Naive thymus-derived CD8-positive, alpha-beta T cell (primary cell): ENCODE results near the gene ATP10D. TPM values are rescaled to one million over a fixed set of nuclear protein-coding genes. Genes with fewer than 3 reads are reported as not detected.

Experiments used
- ATAC-seq, 2 donors: fragments of 150-1000 bp; cut with Tn5 transposase in 1 of 2; sonication (Bioruptor Pico), chemical (Tn5 transposase) in 1 of 2; 1 replicate in 1 of 2; 2 replicates in 1 of 2; pipeline ENCODE4 v1.10.0; 2021; ENCODE audit warnings: mild to moderate bottlenecking in 2 of 2, moderate library complexity in 2 of 2
- POLR2A ChIA-PET: fragments of 350-600 bp; sonication (Branson Sonifier 250); formaldehyde crosslinking; loops from one replicate; lab custom pipeline; 2021; ENCODE audit warnings: antibody characterized with exemption; lab: Charles Lee
- DNase-seq, 10 donors: peaks; one replicate each; pipeline versions ENCODE4 v3.0.0 to v3.0.0-alpha.2; 2020 to 2022
- H3K27ac Mint-ChIP-seq, 10 donors: one replicate each; pipeline ENCODE4 v1.8.0; 2020 to 2022; ENCODE audit warnings: mild to moderate bottlenecking in 10 of 10, mixed read lengths in 10 of 10, moderate library complexity in 4 of 10, inconsistent platforms in 1 of 10
- H3K27me3 Mint-ChIP-seq, 5 donors: one replicate each; pipeline ENCODE4 v1.8.0; 2021 to 2022; ENCODE audit warnings: mixed read lengths in 5 of 5
- H3K36me3 Mint-ChIP-seq, 3 donors: one replicate each; pipeline ENCODE4 v1.8.0; 2020 to 2022; ENCODE audit warnings: mixed read lengths in 3 of 3, mild to moderate bottlenecking in 2 of 3, inconsistent platforms in 1 of 3
- H3K4me1 Mint-ChIP-seq, 4 donors: one replicate each; pipeline ENCODE4 v1.8.0; 2021 to 2022; ENCODE audit warnings: mixed read lengths in 4 of 4
- H3K4me3 Mint-ChIP-seq, 10 donors: one replicate each; pipeline ENCODE4 v1.8.0; 2020 to 2022; ENCODE audit warnings: mild to moderate bottlenecking in 10 of 10, mixed read lengths in 10 of 10, moderate library complexity in 6 of 10, inconsistent platforms in 1 of 10
- H3K9me3 Mint-ChIP-seq, 9 donors: one replicate each; pipeline ENCODE4 v1.8.0; 2020 to 2022; ENCODE audit warnings: mixed read lengths in 9 of 9, mild to moderate bottlenecking in 3 of 9, inconsistent platforms in 1 of 9, moderate library complexity in 1 of 9
- polyA plus RNA-seq, 3 donors: library from polyadenylated mRNA; unstranded; fragments of 300-500 nt; fragmentation: Illumina TruSeq; gene quantifications; one replicate each; pipeline ENCODE4 v1.2.3, GENCODE V29; 2021
- total RNA-seq, 8 experiments: library from RNA in 2 of 8; stranded (reverse) in 2 of 8; gene quantifications; one replicate each; pipeline ENCODE4 v1.2.3 and lab custom pipeline; 2021 to 2026

ATP10D gene
- total and polyA plus RNA-seq, 5 experiments from 2014 or later: 2.7 to 14.9 (median 5.1) TPM

- DNase-seq (no peak), ATAC-seq (no peak)
- Mint-ChIP-seq H3K4me3 (no peak overlapping the region), H3K27me3 (peaks cover 0 to 3% (median 0%) of the 10 kb centered on the region in 5 donors), H3K4me1 (no peaks in the 10 kb centered on the region), H3K9me3 (peaks cover 0 to 6% (median 0%) of the 10 kb centered on the region in 9 donors), H3K27ac (no peak overlapping the region), H3K36me3 (peaks cover 0 to 5% (median 0%) of the 10 kb centered on the region in 3 donors)
- POLR2A ChIA-PET: no interaction called here
Observed at GRCh38 chr4:47619691-47620090, 134.6 kb downstream of the ATP10D start.

GRCh38 chr4:47621181-47621580 lies 136.1 kb downstream of the ATP10D start:
- POLR2A ChIA-PET: no interaction called here
- H3K9me3 Mint-ChIP-seq: peaks cover 0 to 6% (median 0%) of the 10 kb centered on the region in 9 donors
- H3K27ac Mint-ChIP-seq: no peak overlapping the region

DNA sequence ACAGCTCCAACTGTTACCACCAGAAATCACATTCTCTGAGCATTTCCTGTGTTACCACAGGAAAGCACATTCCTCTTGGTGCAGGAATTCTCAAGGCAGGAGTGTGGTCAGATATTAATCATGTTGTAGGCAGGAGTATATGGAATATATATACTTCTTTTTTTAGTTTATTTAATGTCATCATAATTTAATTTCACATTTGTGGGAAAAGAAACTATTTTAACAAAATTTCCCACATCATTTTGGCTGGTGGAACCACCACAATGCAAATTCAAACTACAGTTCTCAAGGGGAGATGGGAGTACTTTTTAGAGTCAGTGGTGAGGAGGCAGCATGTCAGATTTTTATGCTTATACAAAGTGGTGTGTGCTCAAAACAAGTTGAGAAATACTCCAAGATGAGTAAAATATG lies 139.0 kb downstream of the ATP10D start:
- Mint-ChIP-seq H3K4me3 (no peak overlapping the region), H3K36me3 (peaks cover 0 to 5% (median 0%) of the 10 kb centered on the region in 3 donors), H3K9me3 (peaks cover 0 to 6% (median 0%) of the 10 kb centered on the region in 9 donors), H3K27ac (no peak overlapping the region), H3K27me3 (peaks cover 0 to 3% (median 0%) of the 10 kb centered on the region in 5 donors), H3K4me1 (no peaks in the 10 kb centered on the region)
- DNase-seq (no peak), ATAC-seq (no peak)
- POLR2A ChIA-PET: no interaction called here

More at GRCh38 chr4:47621181-47621580, 136.1 kb downstream of the ATP10D start:
- no peak for DNase-seq
- no peaks in the 10 kb centered on the region for H3K4me1 Mint-ChIP-seq
- ATAC-seq: no peak
- H3K36me3 Mint-ChIP-seq: peaks cover 0 to 5% (median 0%) of the 10 kb centered on the region in 3 donors
- H3K27me3 Mint-ChIP-seq: peaks cover 0 to 3% (median 0%) of the 10 kb centered on the region in 5 donors
- no peak overlapping the region for H3K4me3 Mint-ChIP-seq

- no peak overlapping the region for H3K4me3 Mint-ChIP-seq
- ATAC-seq (no peak), DNase-seq (no peak)
- peaks cover 0 to 10% (median 4%) of the 10 kb centered on the region in 5 donors for H3K27me3 Mint-ChIP-seq
- no peaks in the 10 kb centered on the region for H3K4me1 Mint-ChIP-seq
- H3K9me3 Mint-ChIP-seq: peaks cover 0 to 2% (median 0%) of the 10 kb centered on the region in 9 donors
- POLR2A ChIA-PET: no interaction called here
- no peaks in the 10 kb centered on the region for H3K36me3 Mint-ChIP-seq
- H3K27ac Mint-ChIP-seq: no peak overlapping the region
Observed at GRCh38 chr4:47631161-47631560, 146.1 kb downstream of the ATP10D start.

DNA sequence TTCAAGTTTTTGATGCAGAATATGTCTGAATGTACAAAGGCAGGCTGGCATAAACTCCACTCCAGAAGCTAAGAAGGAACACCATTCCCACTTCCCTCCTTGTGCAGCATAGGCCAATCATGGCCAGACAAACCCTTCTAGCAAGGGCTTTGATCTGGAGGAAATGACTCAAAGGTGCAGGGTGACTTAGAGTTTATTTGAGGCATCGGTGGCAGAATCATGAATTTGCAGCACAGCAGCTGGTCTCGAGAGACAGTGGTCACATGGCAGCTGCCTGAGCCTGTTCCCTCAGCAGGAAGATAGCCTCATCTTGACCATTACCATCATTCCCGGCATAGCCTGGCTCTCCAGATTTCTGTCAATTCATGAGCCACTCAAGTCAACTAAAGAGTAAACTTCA lies 154.5 kb downstream of the ATP10D start:
- H3K9me3 Mint-ChIP-seq: peaks cover 0 to 23% (median 13%) of the 10 kb centered on the region in 9 donors
- ATAC-seq (no peak), DNase-seq (no peak)
- H3K36me3 Mint-ChIP-seq: peaks cover 0 to 13% (median 0%) of the 10 kb centered on the region in 3 donors
- H3K4me1 Mint-ChIP-seq: peaks cover 0 to 2% (median 0%) of the 10 kb centered on the region in 4 donors
- H3K4me3 Mint-ChIP-seq: no peak overlapping the region
- H3K27me3 Mint-ChIP-seq: peaks cover 0 to 20% (median 5%) of the 10 kb centered on the region in 5 donors
- POLR2A ChIA-PET: no interaction called here
- no peak overlapping the region for H3K27ac Mint-ChIP-seq

DNA sequence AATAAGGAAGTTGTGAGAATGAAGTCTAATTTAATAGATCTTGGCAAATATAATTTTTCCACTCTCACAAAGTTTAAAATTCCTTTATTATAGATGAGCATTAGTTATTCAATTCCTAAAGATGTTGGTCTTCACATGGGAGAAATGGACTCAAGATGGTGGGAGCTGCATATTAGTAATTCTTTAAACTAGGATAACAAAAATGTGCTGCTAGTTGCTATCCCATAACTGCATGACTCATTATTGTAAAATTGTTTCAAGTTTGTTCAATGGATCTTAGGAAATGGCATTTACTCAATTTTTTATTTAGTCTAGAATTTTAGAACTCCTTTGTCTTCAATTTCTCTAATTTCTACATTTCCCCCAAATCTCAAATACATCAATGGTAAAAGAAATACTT lies 155.8 kb downstream of the ATP10D start:
- no peak overlapping the region for H3K27ac Mint-ChIP-seq
- peaks cover 0 to 23% (median 13%) of the 10 kb centered on the region in 9 donors for H3K9me3 Mint-ChIP-seq
- peaks cover 0 to 2% (median 0%) of the 10 kb centered on the region in 4 donors for H3K4me1 Mint-ChIP-seq
- no peak for DNase-seq
- H3K36me3 Mint-ChIP-seq: peaks cover 0 to 13% (median 0%) of the 10 kb centered on the region in 3 donors
- no peak overlapping the region for H3K4me3 Mint-ChIP-seq
- POLR2A ChIA-PET: no interaction called here
- peaks cover 0 to 20% (median 4%) of the 10 kb centered on the region in 5 donors for H3K27me3 Mint-ChIP-seq
- no peak for ATAC-seq

GRCh38 chr4:47641755-47642154 lies 156.7 kb downstream of the ATP10D start:
- Mint-ChIP-seq H3K9me3 (peaks cover 0 to 18% (median 8%) of the 10 kb centered on the region in 9 donors), H3K4me1 (peaks cover 0 to 2% (median 0%) of the 10 kb centered on the region in 4 donors), H3K36me3 (peaks cover 0 to 10% (median 0%) of the 10 kb centered on the region in 3 donors), H3K27ac (no peak overlapping the region), H3K4me3 (no peak overlapping the region), H3K27me3 (peaks cover 0 to 17% (median 4%) of the 10 kb centered on the region in 5 donors)
- ATAC-seq (no peak), DNase-seq (no peak)
- POLR2A ChIA-PET: no interaction called here

- Mint-ChIP-seq H3K36me3 (peaks cover 0 to 5% (median 0%) of the 10 kb centered on the region in 3 donors), H3K4me3 (no peak overlapping the region), H3K27ac (no peak overlapping the region), H3K27me3 (peaks cover 0 to 17% (median 2%) of the 10 kb centered on the region in 5 donors), H3K4me1 (peaks cover 0 to 2% (median 0%) of the 10 kb centered on the region in 4 donors), H3K9me3 (peaks cover 0 to 12% (median 4%) of the 10 kb centered on the region in 9 donors)
- DNase-seq: no peak
- no peak for ATAC-seq
- POLR2A ChIA-PET: no interaction called here
Observed at GRCh38 chr4:47642191-47642830, 157.2 kb downstream of the ATP10D start.

Other genes with a start within 250 kb of the ATP10D start
- 10 to 100 TPM; 17.9 to 21.7 TPM for gene COMMD8, start 21.6 kb upstream of the ATP10D start, total RNA-seq
- gene COMMD8, start 21.6 kb upstream of the ATP10D start, polyA plus RNA-seq: 10 to 100 TPM; 42.5 to 61.5 (median 52.7) TPM